Inferior parietal cortex (tissue), 1 donor: Measurements from ENCODE around the gene GDI1.
"Not testable (repeated sequence)": the region's sequence is repeated elsewhere in the genome, so short reads cannot be mapped to it uniquely, and the experiment has no call there.

Source experiments
- DNase-seq: peaks from one replicate; pipeline ENCODE4 v3.0.0-alpha.2; 2016; ENCODE audit errors: extremely low spot score

The GDI1 gene

DNA sequence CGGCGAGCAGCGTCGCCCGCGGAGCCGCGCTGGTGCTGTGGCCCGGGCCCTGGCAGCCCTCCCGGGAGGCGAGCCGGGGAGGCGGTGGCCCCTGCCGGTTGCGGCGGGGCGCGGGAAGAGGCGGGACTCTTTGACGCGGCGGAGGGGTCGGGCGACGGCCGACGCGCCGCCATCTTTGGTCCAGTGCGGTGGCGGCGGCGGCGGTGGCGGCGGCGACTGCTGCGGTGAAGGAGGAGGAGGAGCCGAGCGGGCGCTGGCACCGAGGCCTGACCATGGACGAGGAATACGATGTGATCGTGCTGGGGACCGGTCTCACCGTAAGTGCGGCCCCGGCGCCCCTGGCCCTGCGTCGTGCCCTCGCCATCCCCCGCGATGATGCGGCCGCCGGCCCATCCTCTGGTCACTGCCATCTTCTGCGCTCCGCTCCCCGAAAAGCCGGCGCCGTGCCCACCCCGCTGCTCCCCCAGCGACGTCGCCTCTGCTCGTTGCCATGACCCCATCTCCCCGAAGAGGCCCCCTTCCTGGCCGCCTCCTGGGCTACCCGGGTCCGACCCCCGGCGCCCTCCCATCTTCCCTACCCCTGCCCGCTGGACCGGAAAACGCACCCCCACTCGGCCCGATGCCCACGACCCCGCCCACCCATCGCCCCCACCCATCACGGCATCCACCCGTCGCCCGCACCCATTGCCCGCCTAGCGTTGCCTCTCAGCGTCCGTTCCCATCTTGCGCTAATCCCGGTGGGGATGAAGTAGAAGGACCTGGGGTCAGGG lies at the start of gene GDI1:
Gene GDI1, plus strand, starts transcription at position 172 of the 770 bp plus-strand sequence. Its CDS starts 101 bp downstream, at position 273.
- DNase-seq: no peak

- DNase-seq: not testable (repeated sequence)
Observed at GRCh38 chrX:154388094-154388493, 48.9 kb upstream of the GDI1 start.

DNA sequence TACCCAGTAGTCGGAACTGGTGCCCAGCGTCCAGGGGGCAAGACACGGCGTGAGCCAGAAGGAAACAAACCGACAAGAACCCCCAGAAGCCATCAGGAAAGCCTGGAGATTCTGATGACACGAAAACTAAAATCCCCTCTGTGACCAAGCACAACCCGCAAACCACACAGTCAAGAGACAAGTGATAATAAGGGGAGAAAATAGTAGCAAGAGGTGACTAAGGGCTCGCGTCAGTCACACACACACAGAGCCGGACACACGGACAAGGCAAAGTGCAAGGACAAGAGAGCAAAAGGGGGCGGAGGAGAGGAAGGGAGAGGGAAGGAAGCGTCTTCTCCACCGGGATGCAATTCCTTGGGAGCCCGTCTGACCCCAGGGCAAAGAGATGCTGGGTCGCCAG lies 48.3 kb upstream of the GDI1 start:
- DNase-seq: not testable (repeated sequence)

DNA sequence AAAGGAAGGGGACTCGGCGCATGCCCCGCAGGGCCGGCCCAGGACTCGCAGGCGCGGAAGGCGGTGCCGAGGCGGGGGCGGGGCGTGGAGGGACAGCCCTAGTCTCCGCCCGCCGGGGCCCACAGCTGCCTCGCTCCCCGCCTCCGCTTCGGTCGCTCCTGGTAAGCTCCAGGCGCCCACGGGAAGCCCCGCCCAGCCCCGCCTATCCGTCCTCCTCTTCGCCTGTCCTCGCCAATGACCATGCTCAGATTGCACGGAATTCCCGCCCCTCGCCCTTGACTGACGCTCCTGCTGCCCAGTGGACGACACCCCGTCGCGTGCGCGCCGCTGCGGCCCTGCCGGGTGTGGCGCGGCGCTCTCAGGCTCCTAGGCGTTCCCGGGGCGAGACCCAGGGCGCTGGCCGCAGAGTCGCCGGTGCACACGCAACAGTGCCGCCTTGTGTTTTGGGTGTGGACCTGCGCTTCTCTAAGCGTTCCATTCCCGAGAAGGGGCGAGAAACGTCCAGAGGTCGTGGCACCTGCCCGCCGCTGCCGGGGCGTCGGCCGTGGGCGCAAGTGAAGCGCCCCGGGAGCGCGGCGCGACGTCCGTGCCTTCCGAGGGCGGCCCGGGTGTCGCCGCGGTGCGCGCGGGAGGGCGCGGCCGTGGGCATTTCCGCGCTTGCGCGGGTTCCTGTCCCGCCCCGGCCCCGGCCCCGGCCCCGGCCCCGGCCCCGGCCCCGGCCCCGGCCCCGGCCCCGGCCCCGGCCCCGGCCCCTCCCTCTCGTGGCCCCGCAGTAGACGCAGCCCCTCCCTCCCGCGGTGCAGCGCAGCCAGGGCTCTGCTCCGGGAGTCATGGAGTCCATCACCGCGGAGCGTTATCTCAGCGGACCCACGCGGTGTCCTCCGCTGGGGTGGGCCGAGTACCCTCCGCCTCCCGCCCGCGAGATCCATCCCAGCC lies 46.9 kb upstream of the GDI1 start:
- not testable (repeated sequence) for DNase-seq

DNA sequence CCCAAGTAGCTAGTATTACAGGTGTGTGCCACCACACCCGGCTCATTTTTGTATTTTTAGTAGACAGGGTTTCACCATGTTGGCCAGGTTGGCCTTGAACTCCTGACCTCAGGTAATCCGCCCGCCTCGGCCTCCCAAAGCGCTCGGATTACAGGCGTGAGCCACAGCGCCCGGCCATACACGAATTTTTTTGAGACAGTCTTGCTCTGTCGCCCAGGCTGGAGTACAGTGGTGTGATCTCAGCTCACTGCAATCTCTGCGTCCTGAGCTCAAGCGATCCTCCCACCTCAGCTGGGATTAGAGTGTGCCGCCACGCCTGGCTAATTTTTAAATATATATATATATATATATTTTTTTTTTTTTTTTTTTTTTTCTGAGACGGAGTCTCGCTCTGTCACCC lies 40.6 kb upstream of the GDI1 start:
- DNase-seq: not testable (repeated sequence)

GRCh38 chrX:154396973-154397887 lies 39.7 kb upstream of the GDI1 start:
- no peak for DNase-seq

- peak; percentile 95 for DNase-seq
Observed at GRCh38 chrX:154397888-154398667, 38.9 kb upstream of the GDI1 start, which contains the start of gene RPL10. RPL10 (plus strand) TSS chrX:154398377; CDS start chrX:154398520, 143 bp downstream.

DNA sequence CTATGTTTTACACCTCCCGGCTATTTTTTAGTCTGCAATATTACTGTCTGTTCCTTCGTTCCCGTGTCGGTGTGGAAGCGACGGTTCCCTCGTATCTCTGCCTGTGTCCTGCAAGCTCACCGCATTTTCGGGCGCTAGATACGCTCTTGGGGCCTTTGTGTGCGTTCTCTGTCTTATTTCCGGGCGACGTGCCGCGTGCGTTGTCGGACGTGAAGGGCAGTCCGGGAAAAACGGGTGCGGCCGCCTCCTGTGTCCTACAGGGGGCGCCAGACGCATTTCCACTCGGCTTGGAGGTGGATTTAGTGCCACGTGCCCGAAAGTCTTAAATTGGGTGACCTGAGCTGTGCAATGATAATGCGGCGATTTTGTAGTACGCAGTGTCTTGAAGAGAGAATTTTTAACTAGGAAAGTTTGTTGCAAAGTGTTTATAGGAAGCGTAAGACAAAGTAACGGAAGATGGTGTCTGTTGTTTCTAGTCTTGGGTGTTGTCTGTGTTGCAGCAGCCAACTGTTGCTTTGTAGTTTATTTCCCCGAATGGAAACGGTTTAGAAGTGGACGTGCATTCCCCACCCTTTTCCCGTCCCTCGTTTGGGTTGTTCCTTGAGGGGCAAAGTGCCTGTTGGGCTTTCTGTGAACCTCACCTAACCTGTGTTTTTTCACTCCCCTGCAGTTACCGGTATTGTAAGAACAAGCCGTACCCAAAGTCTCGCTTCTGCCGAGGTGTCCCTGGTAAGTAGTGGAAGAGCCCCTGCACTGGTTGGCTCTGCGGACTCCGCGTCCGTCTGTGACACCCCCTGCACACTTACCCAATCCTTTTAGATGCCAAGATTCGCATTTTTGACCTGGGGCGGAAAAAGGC lies 38.1 kb upstream of the GDI1 start:
- peak; percentile 74 for DNase-seq

DNA sequence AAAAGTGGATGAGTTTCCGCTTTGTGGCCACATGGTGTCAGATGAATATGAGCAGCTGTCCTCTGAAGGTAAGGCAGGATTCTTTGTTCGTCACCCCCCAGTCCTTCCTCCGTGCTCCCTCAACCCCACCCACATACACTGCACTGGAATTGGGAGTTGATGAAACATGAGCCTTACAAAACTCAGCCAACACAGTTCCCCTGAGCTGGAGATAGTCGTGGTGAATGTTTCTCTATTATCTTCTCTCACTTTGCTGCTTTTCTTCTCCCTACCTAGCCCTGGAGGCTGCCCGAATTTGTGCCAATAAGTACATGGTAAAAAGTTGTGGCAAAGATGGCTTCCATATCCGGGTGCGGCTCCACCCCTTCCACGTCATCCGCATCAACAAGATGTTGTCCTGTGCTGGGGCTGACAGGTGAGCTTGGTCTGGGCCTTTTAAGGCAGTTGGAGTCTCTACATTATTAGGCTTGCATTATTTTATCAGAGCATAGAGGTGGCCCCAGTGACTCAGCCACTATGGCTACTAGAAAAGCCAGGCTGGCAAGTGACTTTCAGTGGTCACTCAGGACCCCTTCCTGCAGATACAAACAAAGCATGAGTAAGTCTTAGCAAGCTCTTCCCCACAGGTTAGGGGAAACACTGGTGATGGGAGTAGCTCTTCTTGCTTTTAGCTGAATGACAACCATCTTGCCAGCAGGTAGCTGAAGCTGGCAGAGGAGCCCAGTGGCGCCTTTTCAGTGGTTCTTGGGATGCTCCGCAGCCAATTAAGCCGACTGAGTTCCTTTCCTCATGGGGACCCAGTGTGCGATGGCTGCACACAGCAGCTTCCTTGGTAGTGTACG lies 37.2 kb upstream of the GDI1 start:
- DNase-seq: no peak

DNA sequence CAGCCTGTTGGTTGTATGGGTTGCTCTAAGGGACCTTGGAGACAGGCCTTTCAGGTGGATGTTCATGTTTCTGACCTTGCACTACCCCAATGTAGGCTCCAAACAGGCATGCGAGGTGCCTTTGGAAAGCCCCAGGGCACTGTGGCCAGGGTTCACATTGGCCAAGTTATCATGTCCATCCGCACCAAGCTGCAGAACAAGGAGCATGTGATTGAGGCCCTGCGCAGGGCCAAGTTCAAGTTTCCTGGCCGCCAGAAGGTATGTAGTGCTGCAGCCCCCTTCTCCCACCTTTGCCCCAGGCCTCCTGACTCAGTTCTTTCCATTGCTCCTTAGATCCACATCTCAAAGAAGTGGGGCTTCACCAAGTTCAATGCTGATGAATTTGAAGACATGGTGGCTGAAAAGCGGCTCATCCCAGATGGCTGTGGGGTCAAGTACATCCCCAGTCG lies 36.6 kb upstream of the GDI1 start:
- not testable (repeated sequence) for DNase-seq

- DNase-seq: no peak
Observed at GRCh38 chrX:154401045-154401799, 35.7 kb upstream of the GDI1 start.

GRCh38 chrX:154401918-154402621 lies 34.9 kb upstream of the GDI1 start:
- no peak for DNase-seq

DNA sequence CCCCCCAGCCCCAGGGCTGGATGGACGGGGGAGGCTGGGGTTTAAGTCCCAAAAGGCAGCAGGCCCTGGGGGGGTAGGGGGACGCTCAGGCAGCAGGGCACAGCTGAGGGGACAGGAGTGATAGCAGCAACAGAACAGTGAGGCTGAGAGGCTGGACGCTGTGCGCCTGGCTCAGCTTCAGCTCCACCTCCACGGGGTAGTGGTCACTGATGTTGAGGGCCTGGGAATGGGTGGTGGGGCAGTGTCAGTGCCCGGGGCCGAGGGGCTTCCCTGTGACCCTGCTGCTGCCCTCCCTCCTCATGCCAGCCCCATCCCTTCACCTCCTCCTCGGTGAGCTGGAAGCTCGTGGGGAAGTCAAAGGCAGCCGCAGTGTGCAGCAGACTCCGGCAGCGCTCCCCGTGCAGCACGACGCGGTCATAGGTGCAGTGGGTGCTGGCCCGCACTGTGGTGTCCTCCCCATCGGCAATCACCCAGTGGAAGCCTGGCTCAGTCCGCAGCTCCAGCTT lies 34.3 kb upstream of the GDI1 start:
- DNase-seq: no peak

DNA sequence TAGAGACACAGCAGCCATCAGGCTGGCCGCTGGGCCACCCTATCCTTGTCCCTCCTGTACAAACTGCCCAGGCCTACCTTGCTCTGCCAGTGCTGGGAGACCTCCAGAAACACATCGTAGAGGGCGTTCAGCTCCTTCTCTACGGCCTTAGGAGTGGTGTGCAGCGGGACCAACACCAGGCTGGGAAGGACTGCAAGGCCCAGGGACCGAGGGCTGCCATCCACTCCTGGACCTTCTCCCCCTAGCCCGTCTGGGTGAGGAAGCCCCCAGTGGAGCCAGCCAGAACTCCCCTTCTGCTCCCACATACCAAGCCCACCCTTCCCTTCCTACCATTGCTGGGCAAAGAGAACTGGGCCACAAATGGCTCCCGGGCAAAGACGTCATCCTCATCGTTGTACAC lies 33.8 kb upstream of the GDI1 start:
- DNase-seq: no peak

GRCh38 chrX:154403858-154404257 lies 33.1 kb upstream of the GDI1 start:
- DNase-seq: no peak

DNA sequence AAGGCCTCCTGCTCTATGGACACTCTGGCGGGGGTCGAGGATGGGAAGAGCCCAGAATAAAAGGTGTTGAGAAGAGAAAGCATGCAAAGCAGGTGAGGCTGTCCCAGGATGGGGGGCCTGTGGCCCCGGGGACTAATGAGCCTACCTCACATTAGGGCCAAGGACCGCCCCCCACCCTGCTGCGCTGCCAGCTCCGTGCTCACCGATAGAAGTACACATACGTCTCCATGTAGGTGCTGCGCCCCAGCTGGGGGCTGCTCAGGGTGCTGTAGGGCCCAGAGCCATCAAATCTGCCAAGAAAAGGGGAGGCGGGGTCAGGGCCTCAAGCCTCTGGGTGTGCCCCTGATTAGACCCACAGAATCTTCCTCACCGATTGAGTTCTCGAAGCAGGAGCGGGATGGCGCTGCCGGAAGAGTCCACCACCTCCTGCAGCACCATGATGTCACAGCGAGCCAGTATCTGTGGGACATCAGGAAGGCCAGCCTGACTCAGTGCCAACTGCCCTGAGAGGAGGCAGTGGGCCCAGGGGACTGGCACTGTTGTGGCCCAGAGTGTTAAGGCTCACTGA lies 32.2 kb upstream of the GDI1 start:
- no peak for DNase-seq
